HCT116 (cell line): Measurements from ENCODE around the gene CIZ1. TPM values are rescaled to one million over a fixed set of nuclear protein-coding genes. Genes with fewer than 3 reads are reported as not detected.

Experiments
- ATAC-seq: fragments of 200-7000 bp; cut with Tn5 transposase; 2 replicates; pipeline ENCODE4 v1.9.1; 2020; ENCODE audit warnings: mild to moderate bottlenecking, moderate library complexity
- BruUV-seq: library from RNA; stranded (reverse); fragments of 400-500 nt; replicated peaks from 2 replicates; lab custom pipeline; 2021; lab: Mats Ljungman, UMichigan
- CTCF ChIA-PET: fragments of 300-600 bp; sonication (Branson Sonifier 250); formaldehyde crosslinking; loops from one replicate; lab custom pipeline; 2021; ENCODE audit warnings: antibody characterized with exemption; lab: Charles Lee
- POLR2A ChIA-PET: fragments of 300-600, 350-600 bp; sonication (Branson Sonifier 250); formaldehyde crosslinking; loops from one replicate; lab custom pipeline; 2021; ENCODE audit warnings: antibody characterized with exemption; lab: Charles Lee
- RAD21 ChIA-PET, 2 experiments: fragments of 300-600 bp; sonication (Branson Sonifier 250); formaldehyde crosslinking; loops; one replicate each; lab custom pipeline; 2023; ENCODE audit warnings: low total read pairs in 2 of 2; ENCODE audit not compliant: uncharacterized antibody in 2 of 2, unreplicated experiment in 2 of 2, low non-redundant PET in 1 of 2; lab: Charles Lee
- DNase-seq: peaks from one replicate; pipeline ENCODE4 v3.0.0-alpha.2; 2010; ENCODE audit warnings: low read depth, low spot score
- H2AFZ ChIP-seq: fragments of 200-600 bp; shearing (Covaris generic), sonication (generic); 2 replicates; pipeline ENCODE4 v1.6.1; 2017; ENCODE audit warnings: low read depth, mixed run types, mixed read lengths, antibody characterized with exemption, low read length; ENCODE audit not compliant: poor library complexity, severe bottlenecking
- H3K27ac ChIP-seq: 2 replicates; pipeline ENCODE4 v1.5.1; 2012; ENCODE audit warnings: low read depth, low read length
- H3K27me3 ChIP-seq: fragments of 200-600 bp; sonication (generic); 2 replicates; pipeline ENCODE4 v1.6.1; 2016; ENCODE audit warnings: mixed run types, low read length, mixed read lengths; ENCODE audit not compliant: insufficient read depth
- H3K36me3 ChIP-seq, 2 experiments: fragments of 200-500 bp in 1 of 2; fragments of 200-600 bp in 1 of 2; sonication (Bioruptor generic) in 1 of 2; sonication (generic) in 1 of 2; 2 replicates each; pipeline versions ENCODE4 v1.5.1 to v1.6.1; 2014 to 2016; ENCODE audit warnings: low read length in 2 of 2, inconsistent platforms in 1 of 2, mixed read lengths in 1 of 2, mixed run types in 1 of 2; ENCODE audit not compliant: insufficient read depth in 2 of 2, control insufficient read depth in 1 of 2
- H3K4me1 ChIP-seq, 2 experiments: fragments of 200-600 bp in 1 of 2; sonication (generic) in 1 of 2; 2 replicates each; pipeline versions ENCODE4 v1.5.1 to v1.6.1; 2012 to 2017; ENCODE audit warnings: low read length in 2 of 2, inconsistent platforms in 1 of 2, mild to moderate bottlenecking in 1 of 2, mixed read lengths in 1 of 2, mixed run types in 1 of 2, moderate library complexity in 1 of 2; ENCODE audit not compliant: insufficient read depth in 2 of 2, control insufficient read depth in 1 of 2
- H3K4me2 ChIP-seq: fragments of 200-600 bp; sonication (generic); 2 replicates; pipeline ENCODE4 v1.6.1; 2017; ENCODE audit warnings: mixed run types, low read length, mixed read lengths
- H3K4me3 ChIP-seq, 2 experiments: fragments of 200-600 bp in 1 of 2; sonication (generic) in 1 of 2; replicated peaks in 1 of 2; 2 replicates each; pipeline ENCODE4 v1.5.1; 2011 to 2016; ENCODE audit warnings: low read length in 2 of 2, control low read depth in 1 of 2, low read depth in 1 of 2, mild to moderate bottlenecking in 1 of 2, mixed read lengths in 1 of 2, mixed run types in 1 of 2
- H3K79me2 ChIP-seq: fragments of 200-600 bp; sonication (generic); 2 replicates; pipeline ENCODE4 v1.6.1; 2017; ENCODE audit warnings: mild to moderate bottlenecking, mixed run types, low read length, moderate library complexity, mixed read lengths; ENCODE audit not compliant: insufficient read depth
- H3K9ac ChIP-seq: fragments of 200-600 bp; sonication (generic); 2 replicates; pipeline ENCODE4 v1.6.1; 2016; ENCODE audit warnings: low read length, mixed read lengths
- H3K9me2 ChIP-seq: fragments of 200-600 bp; sonication (generic), shearing (Covaris generic); 2 replicates; pipeline ENCODE4 v1.6.1; 2017; ENCODE audit warnings: mixed run types, mild to moderate bottlenecking, moderate library complexity; ENCODE audit not compliant: insufficient read depth
- H3K9me3 ChIP-seq, 2 experiments: fragments of 200-500 bp in 1 of 2; fragments of 200-600 bp in 1 of 2; sonication (Bioruptor generic) in 1 of 2; sonication (generic) in 1 of 2; 2 replicates each; pipeline ENCODE4 v1.6.1; 2014 to 2017; ENCODE audit warnings: low read length in 2 of 2, mixed read lengths in 2 of 2, inconsistent platforms in 1 of 2, low read depth in 1 of 2, mild to moderate bottlenecking in 1 of 2, mixed run types in 1 of 2, moderate library complexity in 1 of 2; ENCODE audit not compliant: control insufficient read depth in 1 of 2, insufficient read depth in 1 of 2
- H4K20me1 ChIP-seq: fragments of 200-600 bp; sonication (generic), shearing (Covaris generic); 2 replicates; pipeline ENCODE4 v1.6.1; 2017; ENCODE audit warnings: mixed run types, mild to moderate bottlenecking, moderate library complexity; ENCODE audit not compliant: insufficient read depth
- CBX3 ChIP-seq: IDR thresholded peaks from 2 replicates; pipeline ENCODE4 v1.6.1; 2012; ENCODE audit warnings: low read depth
- CEBPB ChIP-seq: IDR thresholded peaks from 2 replicates; pipeline ENCODE4 v1.6.1; 2012; ENCODE audit warnings: low read depth
- CTCF ChIP-seq, 3 experiments: fragments of 200-600 bp in 1 of 3; sonication (generic) in 1 of 3; IDR thresholded peaks in 2 of 3; conservative IDR thresholded peaks in 1 of 3; 2 replicates each; pipeline ENCODE4 v1.5.1; 2012 to 2017; ENCODE audit warnings: low read depth in 2 of 3, low read length in 2 of 3, antibody characterized with exemption in 1 of 3, borderline replicate concordance in 1 of 3, control low read depth in 1 of 3, mild to moderate bottlenecking in 1 of 3, mixed read lengths in 1 of 3, mixed run types in 1 of 3, moderate library complexity in 1 of 3; ENCODE audit not compliant: insufficient read depth in 1 of 3
- EGR1 ChIP-seq: IDR thresholded peaks from 2 replicates; pipeline ENCODE4 v1.6.1; 2012; ENCODE audit warnings: low read depth
- ELF1 ChIP-seq: IDR thresholded peaks from 2 replicates; pipeline ENCODE4 v1.6.1; 2012; ENCODE audit warnings: low read depth, borderline replicate concordance
- EZH2phosphoT487 ChIP-seq: fragments of 200-600 bp; IDR thresholded peaks from 2 replicates; pipeline ENCODE4 v1.6.1; 2018; ENCODE audit warnings: antibody characterized with exemption, borderline replicate concordance
- FOSL1 ChIP-seq: IDR thresholded peaks from 2 replicates; pipeline ENCODE4 v1.6.1; 2012; ENCODE audit warnings: low read depth
- JUND ChIP-seq: IDR thresholded peaks from 2 replicates; pipeline ENCODE4 v1.6.1; 2012
- MAX ChIP-seq: IDR thresholded peaks from 2 replicates; pipeline ENCODE4 v1.6.1; 2012
- POLR2AphosphoS5 ChIP-seq: IDR thresholded peaks from 2 replicates; pipeline ENCODE4 v1.6.1; 2011; ENCODE audit warnings: mild to moderate bottlenecking, low read depth, low read length, moderate library complexity
- REST ChIP-seq: IDR thresholded peaks from 2 replicates; pipeline ENCODE4 v1.6.1; 2012; ENCODE audit warnings: low read depth
- TCF7L2 ChIP-seq: IDR thresholded peaks from 2 replicates; pipeline ENCODE4 v1.7.0; 2011; ENCODE audit warnings: borderline replicate concordance, inconsistent platforms; ENCODE audit not compliant: insufficient read depth, insufficient read length; ENCODE audit errors: extremely low read depth
- YY1 ChIP-seq: IDR thresholded peaks from 2 replicates; pipeline ENCODE4 v1.6.1; 2011; ENCODE audit warnings: low read length, low read depth, moderate library complexity, mild to moderate bottlenecking; ENCODE audit not compliant: insufficient replicate concordance; ENCODE audit errors: extremely low read depth
- ZFX ChIP-seq: fragments of 450-650 bp; IDR thresholded peaks from 2 replicates; pipeline ENCODE4 v1.6.1; 2017
- ZNF274 ChIP-seq: fragments of 200-500 bp; sonication (Bioruptor generic); IDR thresholded peaks from 2 replicates; pipeline ENCODE4 v1.6.1; 2014; ENCODE audit warnings: mild to moderate bottlenecking, low read depth, low read length, inconsistent platforms
- intact Hi-C: fragments of 100-400 bp; cut with micrococcal nuclease; formaldehyde crosslinking; loops from 2 replicates; pipeline ENCODE4 v1.10.0; 2022
- total RNA-seq: library from RNA; stranded (reverse); gene quantifications from one replicate; pipeline ENCODE4 v1.2.1, GENCODE V29; 2021; ENCODE audit not compliant: unreplicated experiment

Gene CIZ1
- total RNA-seq, 1 experiment from 2014 or later, result 144 TPM

- no peaks in the 10 kb centered on the region for H4K20me1 ChIP-seq
- H3K27me3 ChIP-seq, result no peaks in the 10 kb centered on the region
- H3K9ac ChIP-seq, result no peak overlapping the region
- ChIA-PET CTCF (no interaction called here), RAD21 (no interaction called here), POLR2A (no interaction called here)
- BruUV-seq, result no TSS peak
- intact Hi-C loops, result no loop called here
- H3K27ac ChIP-seq, result no peak overlapping the region
- no peak overlapping the region for H3K4me2 ChIP-seq
- DNase-seq (no peak), ATAC-seq (no peak)
- no peaks in the 10 kb centered on the region; the same call in 1 of the 2 replicates for H3K79me2 ChIP-seq
- TF ChIP-seq POLR2AphosphoS5 (no peak), TCF7L2 (no peak), REST (no peak), ELF1 (no peak), CEBPB (no peak), YY1 (no peak), CBX3 (no peak), JUND (no peak), FOSL1 (no peak), ZNF274 (no peak), EGR1 (no peak), EZH2phosphoT487 (no peak), CTCF (IDR thresholded peaks at IDR 0.05 in 2 of 3, conservative IDR thresholded peaks at IDR 0.05 in 1 of 3; ENCODE audit: borderline replicate concordance in 1 of 3, insufficient read depth in 1 of 3, low read depth in 2 of 3, low read length in 2 of 3) (no peak), MAX (no peak), ZFX (no peak)
- no peak overlapping the region for H3K4me3 ChIP-seq
- H2AFZ ChIP-seq, result no peak overlapping the region
- no peaks in the 10 kb centered on the region; a peak in 1 of 4 replicates for H3K4me1 ChIP-seq
- H3K9me2 ChIP-seq, result no peaks in the 10 kb centered on the region
- no peaks in the 10 kb centered on the region for H3K9me3 ChIP-seq
- H3K36me3 ChIP-seq, result peaks cover 20 to 25% of the 10 kb centered on the region in 2 experiments; a peak in 3 of 4 replicates
Observed at GRCh38 chr9:128167209-128167608, 24.2 kb downstream of the CIZ1 start.
